HepG2 (cell line): ENCODE measurements around the gene CBFA2T2. TPM values are rescaled to one million over a fixed set of nuclear protein-coding genes. Genes with fewer than 3 reads are reported as not detected.

Source experiments
- CHCHD3 ChIP-seq: sonication (generic); formaldehyde crosslinking; IDR thresholded peaks from 2 replicates; pipeline ENCODE4 v1.8.0; 2022; ENCODE audit warnings: mild to moderate bottlenecking, missing genetic modification reagents, moderate library complexity
- IRX3 ChIP-seq: sonication (generic); formaldehyde crosslinking; IDR thresholded peaks from 2 replicates; pipeline ENCODE4 v1.8.1; 2023; ENCODE audit warnings: mild to moderate bottlenecking, low read depth, missing genetic modification reagents, borderline replicate concordance
- KDM2A ChIP-seq: sonication (generic); formaldehyde crosslinking; IDR thresholded peaks from 2 replicates; pipeline ENCODE4 v1.4.0; 2020; ENCODE audit warnings: low read depth, missing genetic modification reagents, borderline replicate concordance
- MEIS2 ChIP-seq: sonication (generic); formaldehyde crosslinking; IDR thresholded peaks from 2 replicates; pipeline ENCODE4 v1.9.0; 2021; ENCODE audit warnings: mild to moderate bottlenecking, missing genetic modification reagents
- NBN ChIP-seq: fragments of 450-650 bp; conservative IDR thresholded peaks from 2 replicates; pipeline ENCODE4 v1.6.1; 2017
- PCBP1 ChIP-seq: fragments of 200-400 bp; formaldehyde crosslinking; IDR thresholded peaks from 2 replicates; pipeline ENCODE4 v1.6.1; 2017; ENCODE audit warnings: mild to moderate bottlenecking, low read depth, low read length, borderline replicate concordance
- POLR2A ChIP-seq, 2 experiments: IDR thresholded peaks; 2 replicates each; pipeline ENCODE4 v1.6.1; 2011; ENCODE audit warnings: low read depth in 2 of 2, low read length in 2 of 2, mild to moderate bottlenecking in 1 of 2, moderate library complexity in 1 of 2; ENCODE audit not compliant: insufficient read depth in 1 of 2
- SOX13 ChIP-seq, 3 experiments: fragments of 450-650 bp in 1 of 3; sonication (generic) in 1 of 3; formaldehyde crosslinking in 1 of 3; IDR thresholded peaks in 2 of 3; conservative IDR thresholded peaks in 1 of 3; 2 replicates each; pipeline versions ENCODE4 v1.5.0 to v1.6.1; 2016 to 2020; ENCODE audit warnings: antibody characterized with exemption in 1 of 3, mild to moderate bottlenecking in 1 of 3, missing compliant biosample characterization in 1 of 3, missing genetic modification reagents in 1 of 3, moderate library complexity in 1 of 3
- SOX6 ChIP-seq, 2 experiments: fragments of 450-650 bp in 1 of 2; sonication (generic) in 1 of 2; formaldehyde crosslinking in 1 of 2; IDR thresholded peaks; 2 replicates each; pipeline versions ENCODE4 v1.4.0 to v1.6.1; 2017 to 2020; ENCODE audit warnings: antibody characterized with exemption in 1 of 2, mild to moderate bottlenecking in 1 of 2, missing genetic modification reagents in 1 of 2
- SP4 ChIP-seq: sonication (generic); formaldehyde crosslinking; IDR thresholded peaks from 2 replicates; pipeline ENCODE4 v1.8.1; 2023; ENCODE audit warnings: mild to moderate bottlenecking, missing genetic modification reagents
- ZFP1 ChIP-seq: IDR thresholded peaks from 2 replicates; pipeline ENCODE4 v1.6.1; 2016
- ZNF20 ChIP-seq: sonication (generic); formaldehyde crosslinking; IDR thresholded peaks from 2 replicates; pipeline ENCODE4 v1.4.0; 2020; ENCODE audit warnings: mild to moderate bottlenecking, moderate library complexity, missing genetic modification reagents
- ZNF253 ChIP-seq: sonication (generic); formaldehyde crosslinking; IDR thresholded peaks from 2 replicates; pipeline ENCODE4 v1.8.0; 2022; ENCODE audit warnings: mild to moderate bottlenecking, missing genetic modification reagents, borderline replicate concordance
- ZNF282 ChIP-seq: fragments of 450-650 bp; IDR thresholded peaks from 2 replicates; pipeline ENCODE4 v1.6.1; 2018; ENCODE audit not compliant: partially characterized antibody
- ZNF607 ChIP-seq: sonication (generic); formaldehyde crosslinking; IDR thresholded peaks from 2 replicates; pipeline ENCODE4 v1.5.1; 2020; ENCODE audit warnings: missing genetic modification reagents, mild to moderate bottlenecking, borderline replicate concordance
- ZNF674 ChIP-seq: sonication (generic); formaldehyde crosslinking; IDR thresholded peaks from 2 replicates; pipeline ENCODE4 v1.5.0; 2020; ENCODE audit warnings: low read depth, mild to moderate bottlenecking, missing genetic modification reagents
- ZNF790 ChIP-seq: sonication (generic); formaldehyde crosslinking; IDR thresholded peaks from 2 replicates; pipeline ENCODE4 v1.8.0; 2022; ENCODE audit warnings: missing genetic modification reagents, mild to moderate bottlenecking, borderline replicate concordance
- ZSCAN25 ChIP-seq: sonication (generic); formaldehyde crosslinking; IDR thresholded peaks from 2 replicates; pipeline ENCODE4 v1.8.0; 2022; ENCODE audit warnings: mild to moderate bottlenecking, missing genetic modification reagents
- polyA plus RNA-seq, 8 experiments: library from polyadenylated mRNA; depleted of rRNA in 3 of 8; stranded (reverse) in 7 of 8; unstranded in 1 of 8; fragments of >200 nt; fragmentation: Illumina TruSeq in 4 of 8; extraction: Trizol in 4 of 8; gene quantifications; 2 replicates each; pipeline versions ENCODE4 v1.2.1 to v1.2.3, GENCODE V29; 2011 to 2016; ENCODE audit warnings: low read depth in 4 of 8, missing spikeins in 1 of 8, mixed read lengths in 1 of 8; ENCODE audit not compliant: insufficient read depth in 1 of 8
- total RNA-seq, 5 experiments: library from RNA; depleted of rRNA; stranded (reverse); fragments of >200 nt; fragmentation: Illumina TruSeq; extraction: Trizol; gene quantifications; 2 replicates each; pipeline ENCODE4 v1.2.3, GENCODE V29; 2016; ENCODE audit warnings: low read depth in 1 of 5
- TF ChIP-seq, protein P1 (sequence below): IDR thresholded peaks from 2 replicates; pipeline ENCODE4 v1.6.1; 2016; ENCODE audit warnings: low read depth, control low read depth
- TF ChIP-seq, protein P2 (sequence below): sonication (generic); formaldehyde crosslinking; IDR thresholded peaks from 2 replicates; pipeline ENCODE4 v1.5.0; 2020; ENCODE audit warnings: missing genetic modification reagents
- TF ChIP-seq, protein P3 (sequence below): sonication (generic); formaldehyde crosslinking; IDR thresholded peaks from 2 replicates; pipeline ENCODE4 v1.5.0; 2020; ENCODE audit warnings: missing genetic modification reagents
- TF ChIP-seq, protein P4 (sequence below): sonication (generic); formaldehyde crosslinking; IDR thresholded peaks from 2 replicates; pipeline ENCODE4 v1.5.1; 2020; ENCODE audit warnings: mild to moderate bottlenecking, missing genetic modification reagents

Gene CBFA2T2
- total and polyA plus RNA-seq, 2 of the 13 experiments (the other 11 are each of a cell fraction or from before 2014, with no cell fraction given), result 6.3 to 21.2 TPM

DNA sequence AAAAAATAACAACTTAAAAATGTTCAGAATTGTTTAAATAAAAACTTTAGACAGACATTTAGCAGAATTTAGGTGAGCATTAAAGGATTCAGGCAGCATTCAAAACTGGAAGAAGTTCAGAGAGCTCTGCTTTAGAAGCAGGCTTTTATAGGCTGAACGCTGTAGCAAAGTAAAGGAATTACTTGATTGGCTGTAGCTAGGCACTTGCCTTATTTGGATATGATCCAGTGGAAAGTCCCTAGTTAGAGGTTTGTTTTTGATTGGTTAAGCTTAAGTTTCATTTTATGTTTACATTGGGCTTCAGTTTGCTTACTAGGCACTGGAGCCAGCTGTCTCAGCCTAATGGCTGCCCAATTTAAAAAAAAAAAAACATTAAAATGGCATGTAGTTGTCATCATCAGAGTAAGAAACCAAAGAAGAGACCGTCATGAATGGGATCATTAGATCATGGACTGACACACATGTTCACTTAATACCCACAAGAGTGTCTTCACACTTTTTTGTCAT lies 65.1 kb downstream of the CBFA2T2 start (continued):
- TF ChIP-seq, protein P1, sequence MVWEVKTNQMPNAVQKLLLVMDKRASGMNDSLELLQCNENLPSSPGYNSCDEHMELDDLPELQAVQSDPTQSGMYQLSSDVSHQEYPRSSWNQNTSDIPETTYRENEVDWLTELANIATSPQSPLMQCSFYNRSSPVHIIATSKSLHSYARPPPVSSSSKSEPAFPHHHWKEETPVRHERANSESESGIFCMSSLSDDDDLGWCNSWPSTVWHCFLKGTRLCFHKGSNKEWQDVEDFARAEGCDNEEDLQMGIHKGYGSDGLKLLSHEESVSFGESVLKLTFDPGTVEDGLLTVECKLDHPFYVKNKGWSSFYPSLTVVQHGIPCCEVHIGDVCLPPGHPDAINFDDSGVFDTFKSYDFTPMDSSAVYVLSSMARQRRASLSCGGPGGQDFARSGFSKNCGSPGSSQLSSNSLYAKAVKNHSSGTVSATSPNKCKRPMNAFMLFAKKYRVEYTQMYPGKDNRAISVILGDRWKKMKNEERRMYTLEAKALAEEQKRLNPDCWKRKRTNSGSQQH (CRISPR knock-in tag), result no peak
- TF ChIP-seq NBN (no peak), ZFP1 (no peak; the same call in 1 of the 2 replicates), ZSCAN25 (CRISPR knock-in tag) (no peak), MEIS2 (CRISPR knock-in tag) (no peak), SOX6 (IDR thresholded peaks at IDR 0.05) (no peak), SOX6 (CRISPR knock-in tag; IDR thresholded peaks at IDR 0.05) (no peak), IRX3 (CRISPR knock-in tag) (no peak), ZNF790 (CRISPR knock-in tag) (no peak), ZNF20 (no peak), ZNF282 (no peak), KDM2A (CRISPR knock-in tag) (no peak), ZNF607 (CRISPR knock-in tag) (no peak), PCBP1 (no peak), ZNF253 (CRISPR knock-in tag) (no peak), SOX13 (IDR thresholded peaks at IDR 0.05) (no peak), SOX13 (CRISPR knock-in tag; conservative IDR thresholded peaks at IDR 0.05 in 1 of 2, IDR thresholded peaks at IDR 0.05 in 1 of 2) (no peak), ZNF674 (CRISPR knock-in tag) (no peak), POLR2A (IDR thresholded peaks at IDR 0.05; ENCODE audit: insufficient read depth in 1 of 2, low read depth in 2 of 2, low read length in 2 of 2) (peak; percentile 36 to 62; a peak in 2 of 4 replicates), SP4 (CRISPR knock-in tag) (no peak), CHCHD3 (CRISPR knock-in tag) (no peak)
- TF ChIP-seq, protein P2, sequence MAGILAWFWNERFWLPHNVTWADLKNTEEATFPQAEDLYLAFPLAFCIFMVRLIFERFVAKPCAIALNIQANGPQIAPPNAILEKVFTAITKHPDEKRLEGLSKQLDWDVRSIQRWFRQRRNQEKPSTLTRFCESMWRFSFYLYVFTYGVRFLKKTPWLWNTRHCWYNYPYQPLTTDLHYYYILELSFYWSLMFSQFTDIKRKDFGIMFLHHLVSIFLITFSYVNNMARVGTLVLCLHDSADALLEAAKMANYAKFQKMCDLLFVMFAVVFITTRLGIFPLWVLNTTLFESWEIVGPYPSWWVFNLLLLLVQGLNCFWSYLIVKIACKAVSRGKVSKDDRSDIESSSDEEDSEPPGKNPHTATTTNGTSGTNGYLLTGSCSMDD, result no peak
- TF ChIP-seq, protein P3, sequence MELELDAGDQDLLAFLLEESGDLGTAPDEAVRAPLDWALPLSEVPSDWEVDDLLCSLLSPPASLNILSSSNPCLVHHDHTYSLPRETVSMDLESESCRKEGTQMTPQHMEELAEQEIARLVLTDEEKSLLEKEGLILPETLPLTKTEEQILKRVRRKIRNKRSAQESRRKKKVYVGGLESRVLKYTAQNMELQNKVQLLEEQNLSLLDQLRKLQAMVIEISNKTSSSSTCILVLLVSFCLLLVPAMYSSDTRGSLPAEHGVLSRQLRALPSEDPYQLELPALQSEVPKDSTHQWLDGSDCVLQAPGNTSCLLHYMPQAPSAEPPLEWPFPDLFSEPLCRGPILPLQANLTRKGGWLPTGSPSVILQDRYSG (CRISPR knock-in tag), result 0 out of 2 replicates have a peak, but pooled peaks have one; percentile 9
- TF ChIP-seq, protein P4, sequence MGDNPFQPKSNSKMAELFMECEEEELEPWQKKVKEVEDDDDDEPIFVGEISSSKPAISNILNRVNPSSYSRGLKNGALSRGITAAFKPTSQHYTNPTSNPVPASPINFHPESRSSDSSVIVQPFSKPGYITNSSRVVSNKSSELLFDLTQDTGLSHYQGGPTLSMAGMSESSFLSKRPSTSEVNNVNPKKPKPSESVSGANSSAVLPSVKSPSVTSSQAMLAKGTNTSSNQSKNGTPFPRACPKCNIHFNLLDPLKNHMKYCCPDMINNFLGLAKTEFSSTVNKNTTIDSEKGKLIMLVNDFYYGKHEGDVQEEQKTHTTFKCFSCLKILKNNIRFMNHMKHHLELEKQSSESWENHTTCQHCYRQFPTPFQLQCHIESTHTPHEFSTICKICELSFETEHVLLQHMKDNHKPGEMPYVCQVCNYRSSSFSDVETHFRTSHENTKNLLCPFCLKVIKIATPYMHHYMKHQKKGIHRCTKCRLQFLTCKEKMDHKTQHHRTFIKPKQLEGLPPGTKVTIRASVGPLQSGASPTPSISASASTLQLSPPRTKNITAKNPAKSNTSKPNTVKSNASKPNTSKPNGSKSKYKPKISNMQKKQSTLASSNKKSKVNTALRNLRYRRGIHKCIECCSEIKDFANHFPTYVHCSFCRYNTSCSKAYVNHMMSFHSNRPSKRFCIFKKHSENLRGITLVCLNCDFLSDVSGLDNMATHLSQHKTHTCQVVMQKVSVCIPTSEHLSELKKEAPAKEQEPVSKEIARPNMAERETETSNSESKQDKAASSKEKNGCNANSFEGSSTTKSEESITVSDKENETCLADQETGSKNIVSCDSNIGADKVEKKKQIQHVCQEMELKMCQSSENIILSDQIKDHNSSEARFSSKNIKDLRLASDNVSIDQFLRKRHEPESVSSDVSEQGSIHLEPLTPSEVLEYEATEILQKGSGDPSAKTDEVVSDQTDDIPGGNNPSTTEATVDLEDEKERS, result no peak
